HepG2 (cell line): Measurements from ENCODE around the gene ATP6V0D1. TPM values are rescaled to one million over a fixed set of nuclear protein-coding genes. Genes with fewer than 3 reads are reported as not detected.

Experiments
- ATAC-seq: fragments of 200-7000 bp; cut with Tn5 transposase; 3 replicates; pipeline ENCODE4 v1.9.1; 2020; ENCODE audit warnings: mild to moderate bottlenecking, moderate library complexity
- BruUV-seq: library from RNA; stranded (reverse); fragments of 400-500 nt; replicated peaks from 2 replicates; lab custom pipeline; 2021; lab: Mats Ljungman, UMichigan
- CTCF ChIA-PET: fragments of 300-600 bp; formaldehyde crosslinking; extraction: SDS; loops from one replicate; lab custom pipeline; 2021; ENCODE audit warnings: low total read pairs, inconsistent platforms, low intra/inter-chr PET ratio; lab: Yijun Ruan, JAX
- POLR2A ChIA-PET: fragments of 350-600 bp; sonication (Branson Sonifier 250); formaldehyde crosslinking; loops from one replicate; lab custom pipeline; 2020; ENCODE audit warnings: antibody characterized with exemption, inconsistent platforms; lab: Yijun Ruan, JAX
- DNase-seq: peaks from one replicate; pipeline ENCODE4 v3.0.0-alpha.2; 2015; ENCODE audit warnings: low spot score
- FAIRE-seq: peaks from 3 replicates; lab custom pipeline; 2011; peaks lifted over from hg19 to GRCh38; lab: Jason Lieb, UNC
- H2AFZ ChIP-seq: one replicate; pipeline ENCODE4 v1.6.1; 2011; ENCODE audit warnings: low read length, inconsistent platforms
- H3K27ac ChIP-seq: fragments of 300-600 bp; 3 replicates; pipeline ENCODE4 v1.8.0; 2011; ENCODE audit warnings: mixed run types, mild to moderate bottlenecking, mixed read lengths, low read length, inconsistent platforms; ENCODE audit not compliant: insufficient read depth; ENCODE audit errors: extremely low read length
- H3K27me3 ChIP-seq, 2 experiments: fragments of 200-600 bp in 1 of 2; 2 replicates in 1 of 2; 3 replicates in 1 of 2; pipeline versions ENCODE4 v1.6.0 to v1.8.0; 2011; ENCODE audit warnings: low read length in 2 of 2, mild to moderate bottlenecking in 2 of 2, moderate library complexity in 2 of 2, inconsistent platforms in 1 of 2; ENCODE audit not compliant: insufficient read depth in 2 of 2, control insufficient read depth in 1 of 2
- H3K36me3 ChIP-seq, 2 experiments: fragments of 200-600 bp in 1 of 2; replicated peaks in 1 of 2; 2 replicates in 1 of 2; 3 replicates in 1 of 2; pipeline versions ENCODE4 v1.5.1 to v1.8.0; 2011; ENCODE audit warnings: low read length in 2 of 2, inconsistent platforms in 1 of 2; ENCODE audit not compliant: insufficient read depth in 2 of 2, control insufficient read depth in 1 of 2
- H3K4me1 ChIP-seq: 2 replicates; pipeline ENCODE4 v1.5.1; 2012; ENCODE audit warnings: low read length, inconsistent platforms; ENCODE audit not compliant: insufficient read depth
- H3K4me2 ChIP-seq: 2 replicates; pipeline ENCODE4 v1.6.0; 2011; ENCODE audit warnings: low read depth, low read length, inconsistent platforms
- H3K4me3 ChIP-seq, 3 experiments: fragments of 200-600 bp in 1 of 3; sonication (generic), shearing (Covaris generic) in 1 of 3; replicated peaks in 1 of 3; 2 replicates each; pipeline ENCODE4 v1.5.1; 2011 to 2016; ENCODE audit warnings: low read length in 3 of 3, inconsistent platforms in 2 of 3, low read depth in 2 of 3, mild to moderate bottlenecking in 2 of 3, control low read depth in 1 of 3, mixed read lengths in 1 of 3; ENCODE audit not compliant: insufficient read depth in 1 of 3
- H3K79me2 ChIP-seq: one replicate; pipeline ENCODE4 v1.6.1; 2011; ENCODE audit warnings: low read length, inconsistent platforms; ENCODE audit not compliant: insufficient read depth
- H3K9ac ChIP-seq: 2 replicates; pipeline ENCODE4 v1.6.0; 2011; ENCODE audit warnings: mild to moderate bottlenecking, low read depth, low read length, inconsistent platforms; ENCODE audit not compliant: insufficient read depth
- H3K9me3 ChIP-seq: 2 replicates; pipeline ENCODE4 v1.5.1; 2012; ENCODE audit warnings: mild to moderate bottlenecking, low read length
- H4K20me1 ChIP-seq: 2 replicates; pipeline ENCODE4 v1.6.0; 2011; ENCODE audit warnings: inconsistent platforms, mild to moderate bottlenecking, low read length, moderate library complexity; ENCODE audit not compliant: insufficient read depth
- CCDC6 ChIP-seq: sonication (generic); formaldehyde crosslinking; IDR thresholded peaks from 2 replicates; pipeline ENCODE4 v1.8.1; 2022; ENCODE audit warnings: mild to moderate bottlenecking, missing genetic modification reagents, moderate library complexity
- FOSL2 ChIP-seq: sonication (generic); formaldehyde crosslinking; IDR thresholded peaks from 2 replicates; pipeline ENCODE4 v1.4.0; 2020; ENCODE audit warnings: missing genetic modification reagents
- KAT7 ChIP-seq: IDR thresholded peaks from 2 replicates; pipeline ENCODE4 v1.6.1; 2018; ENCODE audit warnings: borderline replicate concordance, missing compliant biosample characterization
- MAFF ChIP-seq: IDR thresholded peaks from 2 replicates; pipeline ENCODE4 v1.6.1; 2011; ENCODE audit warnings: low read depth, low read length, improper control_type of control experiment
- MAFK ChIP-seq, 2 experiments: IDR thresholded peaks in 1 of 2; conservative IDR thresholded peaks in 1 of 2; 2 replicates each; pipeline ENCODE4 v1.6.1; 2011; ENCODE audit warnings: improper control_type of control experiment in 2 of 2, low read length in 2 of 2
- NFKB2 ChIP-seq: sonication (generic); formaldehyde crosslinking; IDR thresholded peaks from 2 replicates; pipeline ENCODE4 v1.4.0; 2020; ENCODE audit warnings: missing genetic modification reagents, borderline replicate concordance
- PRMT3 ChIP-seq: sonication (generic); formaldehyde crosslinking; IDR thresholded peaks from 2 replicates; pipeline ENCODE4 v1.8.1; 2022; ENCODE audit warnings: low read depth, mild to moderate bottlenecking, moderate library complexity, missing genetic modification reagents, borderline replicate concordance
- THAP11 ChIP-seq: IDR thresholded peaks from 2 replicates; pipeline ENCODE4 v1.6.1; 2016; ENCODE audit warnings: missing biosample characterization, missing genetic modification reagents
- ZNF446 ChIP-seq: sonication (generic); formaldehyde crosslinking; IDR thresholded peaks from 2 replicates; pipeline ENCODE4 v1.5.0; 2020; ENCODE audit warnings: mild to moderate bottlenecking, missing genetic modification reagents
- ZNF496 ChIP-seq: sonication (generic); formaldehyde crosslinking; IDR thresholded peaks from 2 replicates; pipeline ENCODE4 v1.8.1; 2023; ENCODE audit warnings: mild to moderate bottlenecking, moderate library complexity, missing genetic modification reagents; ENCODE audit not compliant: insufficient replicate concordance
- ZNF777 ChIP-seq: sonication (generic); formaldehyde crosslinking; IDR thresholded peaks from 2 replicates; pipeline ENCODE4 v1.4.0; 2020; ENCODE audit warnings: missing genetic modification reagents
- WGBS: methylation state at CpG from one replicate; pipeline ENCODE4 v1.1.6; 2017; ENCODE audit warnings: low lambda C conversion rate; 5-methylcytosine and 5-hydroxymethylcytosine counted together
- in situ Hi-C: cut with HindIII; loops from 2 replicates; pipeline ENCODE4 v1.10.0; 2017; ENCODE audit warnings: low pct_unique_long_range_greater_than_20kb; ENCODE audit not compliant: extremely low pct_ligation_motif_present
- intact Hi-C: fragments of 100-400 bp; cut with micrococcal nuclease; formaldehyde crosslinking; loops from one replicate; pipeline ENCODE4 v1.10.0; 2022; ENCODE audit not compliant: unreplicated experiment
- polyA plus RNA-seq, 8 experiments: library from polyadenylated mRNA; depleted of rRNA in 3 of 8; stranded (reverse) in 7 of 8; unstranded in 1 of 8; fragments of >200 nt; fragmentation: Illumina TruSeq in 4 of 8; extraction: Trizol in 4 of 8; gene quantifications; 2 replicates each; pipeline versions ENCODE4 v1.2.1 to v1.2.3, GENCODE V29; 2011 to 2016; ENCODE audit warnings: low read depth in 4 of 8, missing spikeins in 1 of 8, mixed read lengths in 1 of 8; ENCODE audit not compliant: insufficient read depth in 1 of 8
- total RNA-seq, 5 experiments: library from RNA; depleted of rRNA; stranded (reverse); fragments of >200 nt; fragmentation: Illumina TruSeq; extraction: Trizol; gene quantifications; 2 replicates each; pipeline ENCODE4 v1.2.3, GENCODE V29; 2016; ENCODE audit warnings: low read depth in 1 of 5
- TF ChIP-seq, protein P1 (sequence below): sonication (generic); formaldehyde crosslinking; IDR thresholded peaks from 2 replicates; pipeline ENCODE4 v1.9.0; 2022; ENCODE audit warnings: low read depth, missing genetic modification reagents
- TF ChIP-seq, protein P2 (sequence below): sonication (generic); formaldehyde crosslinking; IDR thresholded peaks from 2 replicates; pipeline ENCODE4 v1.5.0; 2020; ENCODE audit warnings: mild to moderate bottlenecking, missing genetic modification reagents, borderline replicate concordance
- TF ChIP-seq, protein P3 (sequence below): IDR thresholded peaks from 2 replicates; pipeline ENCODE4 v1.6.1; 2016; ENCODE audit warnings: low read depth, control low read depth

ATP6V0D1 gene
- total and polyA plus RNA-seq, 2 of the 13 experiments (the other 11 are each of a cell fraction or from before 2014, with no cell fraction given), result 51.1 to 61.3 TPM

DNA sequence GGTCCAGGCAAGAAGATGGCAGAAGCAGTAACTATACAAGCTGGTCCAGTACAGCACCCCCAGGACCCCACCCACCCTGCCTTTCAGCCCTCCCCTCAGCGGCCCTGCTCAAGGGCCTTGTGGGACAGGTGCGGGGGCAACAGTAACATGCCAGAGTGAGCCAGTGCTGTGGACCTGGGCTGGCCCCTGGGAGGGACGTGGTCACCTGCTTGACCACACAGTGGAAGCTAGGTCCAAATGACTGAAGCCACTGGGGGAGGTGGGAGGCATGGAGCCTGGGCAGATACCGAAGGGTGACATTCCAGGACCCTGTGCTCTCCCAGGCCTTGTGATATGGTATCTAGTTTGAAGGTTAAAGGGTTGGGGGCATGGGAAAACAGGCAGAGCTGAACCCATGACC, 17.3 kb downstream of the ATP6V0D1 start (continued):
- TF ChIP-seq, protein P1, sequence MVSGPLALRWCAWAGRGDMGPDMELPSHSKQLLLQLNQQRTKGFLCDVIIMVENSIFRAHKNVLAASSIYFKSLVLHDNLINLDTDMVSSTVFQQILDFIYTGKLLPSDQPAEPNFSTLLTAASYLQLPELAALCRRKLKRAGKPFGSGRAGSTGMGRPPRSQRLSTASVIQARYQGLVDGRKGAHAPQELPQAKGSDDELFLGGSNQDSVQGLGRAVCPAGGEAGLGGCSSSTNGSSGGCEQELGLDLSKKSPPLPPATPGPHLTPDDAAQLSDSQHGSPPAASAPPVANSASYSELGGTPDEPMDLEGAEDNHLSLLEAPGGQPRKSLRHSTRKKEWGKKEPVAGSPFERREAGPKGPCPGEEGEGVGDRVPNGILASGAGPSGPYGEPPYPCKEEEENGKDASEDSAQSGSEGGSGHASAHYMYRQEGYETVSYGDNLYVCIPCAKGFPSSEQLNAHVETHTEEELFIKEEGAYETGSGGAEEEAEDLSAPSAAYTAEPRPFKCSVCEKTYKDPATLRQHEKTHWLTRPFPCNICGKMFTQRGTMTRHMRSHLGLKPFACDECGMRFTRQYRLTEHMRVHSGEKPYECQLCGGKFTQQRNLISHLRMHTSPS (CRISPR knock-in tag), result no peak
- no peak for TF ChIP-seq FOSL2 (CRISPR knock-in tag)
- TF ChIP-seq ZNF496 (CRISPR knock-in tag), result no peak
- TF ChIP-seq NFKB2, result no peak
- TF ChIP-seq THAP11 (CRISPR knock-in tag), result no peak
- no peak for TF ChIP-seq PRMT3 (CRISPR knock-in tag)
- no peak for TF ChIP-seq CCDC6 (CRISPR knock-in tag)
- TF ChIP-seq, all 625 proteins: peak for 0

DNA sequence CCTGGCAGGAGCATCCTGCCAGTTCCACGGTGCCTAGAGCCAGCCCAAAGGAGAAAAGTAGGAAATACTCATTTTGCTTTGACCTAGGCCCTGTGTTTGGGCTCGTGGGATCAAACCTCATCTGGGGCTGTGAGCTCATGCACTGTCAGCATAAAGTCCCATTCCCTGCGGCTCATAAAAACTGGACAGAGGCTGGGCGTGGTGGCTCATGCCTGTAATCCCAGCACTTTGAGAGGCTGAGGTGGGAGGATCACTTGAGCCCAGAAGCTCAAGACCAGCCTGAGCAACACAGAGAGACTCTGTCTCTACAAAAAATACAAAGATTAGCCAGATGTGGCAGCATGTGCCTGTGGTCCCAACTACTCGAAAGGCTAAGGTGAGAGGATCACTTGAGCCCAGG, 17.9 kb downstream of the ATP6V0D1 start:
- ATAC-seq (no peak), DNase-seq (no peak), FAIRE-seq (no peak)
- Histone ChIP-seq H3K4me3 (no peak overlapping the region), H3K36me3 (peaks cover 4 to 13% of the 10 kb centered on the region in 2 experiments; a peak in 3 of 5 replicates), H3K4me1 (peaks cover 27% of the 10 kb centered on the region), H3K9me3 (no peaks in the 10 kb centered on the region), H3K4me2 (no peak overlapping the region), H3K27ac (no peak overlapping the region), H4K20me1 (peaks cover 7% of the 10 kb centered on the region; the same call in 1 of the 2 replicates), H3K27me3 (no peaks in the 10 kb centered on the region), H2AFZ (no peak overlapping the region), H3K9ac (no peak overlapping the region), H3K79me2 (peaks cover 13% of the 10 kb centered on the region)
- 94% methylated on average over 5 of the region's 5 CpGs for WGBS
- no TSS peak for BruUV-seq
- ChIA-PET POLR2A (interaction anchor here (1.0 to 1.4 kb wide), 3 partner anchors 17 to 34 kb away, joined by 3 to 4 read pairs (median 3); partner anchors contain the start of gene HSD11B2), CTCF (no interaction called here)
- in situ Hi-C loops, result no loop called here
- intact Hi-C loops, result no loop called here
- TF ChIP-seq ZNF777 (CRISPR knock-in tag), result no peak
- peak; percentile 68; the same call in 1 of the 2 replicates for TF ChIP-seq MAFF
- TF ChIP-seq, protein P2, sequence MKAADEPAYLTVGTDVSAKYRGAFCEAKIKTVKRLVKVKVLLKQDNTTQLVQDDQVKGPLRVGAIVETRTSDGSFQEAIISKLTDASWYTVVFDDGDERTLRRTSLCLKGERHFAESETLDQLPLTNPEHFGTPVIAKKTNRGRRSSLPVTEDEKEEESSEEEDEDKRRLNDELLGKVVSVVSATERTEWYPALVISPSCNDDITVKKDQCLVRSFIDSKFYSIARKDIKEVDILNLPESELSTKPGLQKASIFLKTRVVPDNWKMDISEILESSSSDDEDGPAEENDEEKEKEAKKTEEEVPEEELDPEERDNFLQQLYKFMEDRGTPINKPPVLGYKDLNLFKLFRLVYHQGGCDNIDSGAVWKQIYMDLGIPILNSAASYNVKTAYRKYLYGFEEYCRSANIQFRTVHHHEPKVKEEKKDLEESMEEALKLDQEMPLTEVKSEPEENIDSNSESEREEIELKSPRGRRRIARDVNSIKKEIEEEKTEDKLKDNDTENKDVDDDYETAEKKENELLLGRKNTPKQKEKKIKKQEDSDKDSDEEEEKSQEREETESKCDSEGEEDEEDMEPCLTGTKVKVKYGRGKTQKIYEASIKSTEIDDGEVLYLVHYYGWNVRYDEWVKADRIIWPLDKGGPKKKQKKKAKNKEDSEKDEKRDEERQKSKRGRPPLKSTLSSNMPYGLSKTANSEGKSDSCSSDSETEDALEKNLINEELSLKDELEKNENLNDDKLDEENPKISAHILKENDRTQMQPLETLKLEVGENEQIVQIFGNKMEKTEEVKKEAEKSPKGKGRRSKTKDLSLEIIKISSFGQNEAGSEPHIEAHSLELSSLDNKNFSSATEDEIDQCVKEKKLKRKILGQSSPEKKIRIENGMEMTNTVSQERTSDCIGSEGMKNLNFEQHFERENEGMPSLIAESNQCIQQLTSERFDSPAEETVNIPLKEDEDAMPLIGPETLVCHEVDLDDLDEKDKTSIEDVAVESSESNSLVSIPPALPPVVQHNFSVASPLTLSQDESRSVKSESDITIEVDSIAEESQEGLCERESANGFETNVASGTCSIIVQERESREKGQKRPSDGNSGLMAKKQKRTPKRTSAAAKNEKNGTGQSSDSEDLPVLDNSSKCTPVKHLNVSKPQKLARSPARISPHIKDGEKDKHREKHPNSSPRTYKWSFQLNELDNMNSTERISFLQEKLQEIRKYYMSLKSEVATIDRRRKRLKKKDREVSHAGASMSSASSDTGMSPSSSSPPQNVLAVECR (CRISPR knock-in tag), result no peak
- no peak for TF ChIP-seq ZNF446 (CRISPR knock-in tag)
- peak; percentile 81 to 82 for TF ChIP-seq MAFK (conservative IDR thresholded peaks at IDR 0.05 in 1 of 2, IDR thresholded peaks at IDR 0.05 in 1 of 2; ENCODE audit: low read length in 2 of 2)
- TF ChIP-seq, protein P3, sequence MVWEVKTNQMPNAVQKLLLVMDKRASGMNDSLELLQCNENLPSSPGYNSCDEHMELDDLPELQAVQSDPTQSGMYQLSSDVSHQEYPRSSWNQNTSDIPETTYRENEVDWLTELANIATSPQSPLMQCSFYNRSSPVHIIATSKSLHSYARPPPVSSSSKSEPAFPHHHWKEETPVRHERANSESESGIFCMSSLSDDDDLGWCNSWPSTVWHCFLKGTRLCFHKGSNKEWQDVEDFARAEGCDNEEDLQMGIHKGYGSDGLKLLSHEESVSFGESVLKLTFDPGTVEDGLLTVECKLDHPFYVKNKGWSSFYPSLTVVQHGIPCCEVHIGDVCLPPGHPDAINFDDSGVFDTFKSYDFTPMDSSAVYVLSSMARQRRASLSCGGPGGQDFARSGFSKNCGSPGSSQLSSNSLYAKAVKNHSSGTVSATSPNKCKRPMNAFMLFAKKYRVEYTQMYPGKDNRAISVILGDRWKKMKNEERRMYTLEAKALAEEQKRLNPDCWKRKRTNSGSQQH (CRISPR knock-in tag), result no peak
- TF ChIP-seq KAT7 (CRISPR knock-in tag), result no peak
